HepG2 (cell line): ENCODE measurements around the gene ATP7A. TPM values are rescaled to one million over a fixed set of nuclear protein-coding genes. Genes with fewer than 3 reads are reported as not detected.

Experiments
- ATAC-seq: fragments of 200-7000 bp; cut with Tn5 transposase; 3 replicates; pipeline ENCODE4 v1.9.1; 2020; ENCODE audit warnings: mild to moderate bottlenecking, moderate library complexity
- BruUV-seq: library from RNA; stranded (reverse); fragments of 400-500 nt; replicated peaks from 2 replicates; lab custom pipeline; 2021; lab: Mats Ljungman, UMichigan
- CTCF ChIA-PET: fragments of 300-600 bp; formaldehyde crosslinking; extraction: SDS; loops from one replicate; lab custom pipeline; 2021; ENCODE audit warnings: low total read pairs, inconsistent platforms, low intra/inter-chr PET ratio; lab: Yijun Ruan, JAX
- POLR2A ChIA-PET: fragments of 350-600 bp; sonication (Branson Sonifier 250); formaldehyde crosslinking; loops from one replicate; lab custom pipeline; 2020; ENCODE audit warnings: antibody characterized with exemption, inconsistent platforms; lab: Yijun Ruan, JAX
- DNase-seq: peaks from one replicate; pipeline ENCODE4 v3.0.0-alpha.2; 2015; ENCODE audit warnings: low spot score
- FAIRE-seq: peaks from 3 replicates; lab custom pipeline; 2011; peaks lifted over from hg19 to GRCh38; lab: Jason Lieb, UNC
- H2AFZ ChIP-seq: one replicate; pipeline ENCODE4 v1.6.1; 2011; ENCODE audit warnings: low read length, inconsistent platforms
- H3K27ac ChIP-seq: fragments of 300-600 bp; 3 replicates; pipeline ENCODE4 v1.8.0; 2011; ENCODE audit warnings: mixed run types, mild to moderate bottlenecking, mixed read lengths, low read length, inconsistent platforms; ENCODE audit not compliant: insufficient read depth; ENCODE audit errors: extremely low read length
- H3K27me3 ChIP-seq, 2 experiments: fragments of 200-600 bp in 1 of 2; 2 replicates in 1 of 2; 3 replicates in 1 of 2; pipeline versions ENCODE4 v1.6.0 to v1.8.0; 2011; ENCODE audit warnings: low read length in 2 of 2, mild to moderate bottlenecking in 2 of 2, moderate library complexity in 2 of 2, inconsistent platforms in 1 of 2; ENCODE audit not compliant: insufficient read depth in 2 of 2, control insufficient read depth in 1 of 2
- H3K36me3 ChIP-seq, 2 experiments: fragments of 200-600 bp in 1 of 2; replicated peaks in 1 of 2; 2 replicates in 1 of 2; 3 replicates in 1 of 2; pipeline versions ENCODE4 v1.5.1 to v1.8.0; 2011; ENCODE audit warnings: low read length in 2 of 2, inconsistent platforms in 1 of 2; ENCODE audit not compliant: insufficient read depth in 2 of 2, control insufficient read depth in 1 of 2
- H3K4me1 ChIP-seq: 2 replicates; pipeline ENCODE4 v1.5.1; 2012; ENCODE audit warnings: low read length, inconsistent platforms; ENCODE audit not compliant: insufficient read depth
- H3K4me2 ChIP-seq: 2 replicates; pipeline ENCODE4 v1.6.0; 2011; ENCODE audit warnings: low read depth, low read length, inconsistent platforms
- H3K4me3 ChIP-seq, 3 experiments: fragments of 200-600 bp in 1 of 3; sonication (generic), shearing (Covaris generic) in 1 of 3; replicated peaks in 1 of 3; 2 replicates each; pipeline ENCODE4 v1.5.1; 2011 to 2016; ENCODE audit warnings: low read length in 3 of 3, inconsistent platforms in 2 of 3, low read depth in 2 of 3, mild to moderate bottlenecking in 2 of 3, control low read depth in 1 of 3, mixed read lengths in 1 of 3; ENCODE audit not compliant: insufficient read depth in 1 of 3
- H3K79me2 ChIP-seq: one replicate; pipeline ENCODE4 v1.6.1; 2011; ENCODE audit warnings: low read length, inconsistent platforms; ENCODE audit not compliant: insufficient read depth
- H3K9ac ChIP-seq: 2 replicates; pipeline ENCODE4 v1.6.0; 2011; ENCODE audit warnings: mild to moderate bottlenecking, low read depth, low read length, inconsistent platforms; ENCODE audit not compliant: insufficient read depth
- H3K9me3 ChIP-seq: 2 replicates; pipeline ENCODE4 v1.5.1; 2012; ENCODE audit warnings: mild to moderate bottlenecking, low read length
- H4K20me1 ChIP-seq: 2 replicates; pipeline ENCODE4 v1.6.0; 2011; ENCODE audit warnings: inconsistent platforms, mild to moderate bottlenecking, low read length, moderate library complexity; ENCODE audit not compliant: insufficient read depth
- FOXM1 ChIP-seq: sonication (generic); formaldehyde crosslinking; IDR thresholded peaks from 2 replicates; pipeline ENCODE4 v1.5.0; 2020; ENCODE audit warnings: missing genetic modification reagents
- MBNL3 ChIP-seq: fragments of 250-450 bp; sonication (Bioruptor Pico); conservative IDR thresholded peaks from 2 replicates; pipeline ENCODE4 v1.8.0; 2022; ENCODE audit warnings: mild to moderate bottlenecking, inconsistent platforms
- MTA3 ChIP-seq: sonication (generic); formaldehyde crosslinking; IDR thresholded peaks from 2 replicates; pipeline ENCODE4 v1.4.0; 2020; ENCODE audit warnings: missing genetic modification reagents
- SNAPC2 ChIP-seq: sonication (generic); formaldehyde crosslinking; IDR thresholded peaks from 2 replicates; pipeline ENCODE4 v1.8.1; 2022; ENCODE audit warnings: mild to moderate bottlenecking, missing genetic modification reagents
- TCF7L2 ChIP-seq: IDR thresholded peaks from 2 replicates; pipeline ENCODE4 v1.6.1; 2011; ENCODE audit warnings: mild to moderate bottlenecking, low read depth, low read length, moderate library complexity
- ZBTB3 ChIP-seq: sonication (generic); formaldehyde crosslinking; IDR thresholded peaks from 2 replicates; pipeline ENCODE4 v1.4.0; 2020; ENCODE audit warnings: low read depth, mild to moderate bottlenecking, moderate library complexity, missing genetic modification reagents, borderline replicate concordance
- ZNF33B ChIP-seq: sonication (generic); formaldehyde crosslinking; IDR thresholded peaks from 2 replicates; pipeline ENCODE4 v1.5.1; 2020; ENCODE audit warnings: mild to moderate bottlenecking, missing genetic modification reagents
- ZNF619 ChIP-seq: sonication (generic); formaldehyde crosslinking; IDR thresholded peaks from 2 replicates; pipeline ENCODE4 v1.4.0; 2020; ENCODE audit warnings: mild to moderate bottlenecking, missing genetic modification reagents
- WGBS: methylation state at CpG from one replicate; pipeline ENCODE4 v1.1.6; 2017; ENCODE audit warnings: low lambda C conversion rate; 5-methylcytosine and 5-hydroxymethylcytosine counted together
- in situ Hi-C: cut with HindIII; loops from 2 replicates; pipeline ENCODE4 v1.10.0; 2017; ENCODE audit warnings: low pct_unique_long_range_greater_than_20kb; ENCODE audit not compliant: extremely low pct_ligation_motif_present
- intact Hi-C: fragments of 100-400 bp; cut with micrococcal nuclease; formaldehyde crosslinking; loops from one replicate; pipeline ENCODE4 v1.10.0; 2022; ENCODE audit not compliant: unreplicated experiment
- polyA plus RNA-seq, 8 experiments: library from polyadenylated mRNA; depleted of rRNA in 3 of 8; stranded (reverse) in 7 of 8; unstranded in 1 of 8; fragments of >200 nt; fragmentation: Illumina TruSeq in 4 of 8; extraction: Trizol in 4 of 8; gene quantifications; 2 replicates each; pipeline versions ENCODE4 v1.2.1 to v1.2.3, GENCODE V29; 2011 to 2016; ENCODE audit warnings: low read depth in 4 of 8, missing spikeins in 1 of 8, mixed read lengths in 1 of 8; ENCODE audit not compliant: insufficient read depth in 1 of 8
- total RNA-seq, 5 experiments: library from RNA; depleted of rRNA; stranded (reverse); fragments of >200 nt; fragmentation: Illumina TruSeq; extraction: Trizol; gene quantifications; 2 replicates each; pipeline ENCODE4 v1.2.3, GENCODE V29; 2016; ENCODE audit warnings: low read depth in 1 of 5
- TF ChIP-seq, protein P1 (sequence below): sonication (generic); formaldehyde crosslinking; IDR thresholded peaks from 2 replicates; pipeline ENCODE4 v1.8.1; 2022; ENCODE audit warnings: low read depth, mild to moderate bottlenecking, missing genetic modification reagents

ATP7A gene
- total and polyA plus RNA-seq, 2 of the 13 experiments (the other 11 are each of a cell fraction or from before 2014, with no cell fraction given), result 1.7 to 4.7 TPM

DNA sequence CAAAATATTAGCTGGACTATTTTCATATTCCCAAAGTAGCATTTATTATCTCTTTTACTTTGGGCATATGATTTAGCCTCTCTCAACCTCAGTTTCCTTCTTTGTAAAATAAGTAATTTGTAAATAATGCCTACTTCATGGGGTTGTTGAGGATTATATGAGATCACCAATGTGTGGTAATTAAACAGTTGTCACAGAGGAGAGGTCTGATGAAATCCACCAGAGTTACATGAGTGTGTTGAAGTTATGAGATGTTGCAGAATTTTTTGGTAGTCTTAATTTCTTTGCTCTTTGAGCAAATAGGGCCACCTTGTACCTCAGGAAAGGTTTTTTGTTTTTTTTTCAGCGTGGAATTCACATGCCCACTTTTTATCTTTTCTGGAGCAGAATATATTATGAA, 9.8 kb upstream of the ATP7A start:
- H3K4me2 ChIP-seq, result peak overlapping the region; percentile 68
- CTCF ChIA-PET, result no interaction called here
- ATAC-seq (no peak), DNase-seq (no peak)
- in situ Hi-C loops, result loop anchor here (25.0 kb wide), 1 partner anchor 212 kb away; the partner anchor contains the start of gene PGK1
- BruUV-seq, result no TSS peak
- no peak for TF ChIP-seq SNAPC2
- TF ChIP-seq, protein P1, sequence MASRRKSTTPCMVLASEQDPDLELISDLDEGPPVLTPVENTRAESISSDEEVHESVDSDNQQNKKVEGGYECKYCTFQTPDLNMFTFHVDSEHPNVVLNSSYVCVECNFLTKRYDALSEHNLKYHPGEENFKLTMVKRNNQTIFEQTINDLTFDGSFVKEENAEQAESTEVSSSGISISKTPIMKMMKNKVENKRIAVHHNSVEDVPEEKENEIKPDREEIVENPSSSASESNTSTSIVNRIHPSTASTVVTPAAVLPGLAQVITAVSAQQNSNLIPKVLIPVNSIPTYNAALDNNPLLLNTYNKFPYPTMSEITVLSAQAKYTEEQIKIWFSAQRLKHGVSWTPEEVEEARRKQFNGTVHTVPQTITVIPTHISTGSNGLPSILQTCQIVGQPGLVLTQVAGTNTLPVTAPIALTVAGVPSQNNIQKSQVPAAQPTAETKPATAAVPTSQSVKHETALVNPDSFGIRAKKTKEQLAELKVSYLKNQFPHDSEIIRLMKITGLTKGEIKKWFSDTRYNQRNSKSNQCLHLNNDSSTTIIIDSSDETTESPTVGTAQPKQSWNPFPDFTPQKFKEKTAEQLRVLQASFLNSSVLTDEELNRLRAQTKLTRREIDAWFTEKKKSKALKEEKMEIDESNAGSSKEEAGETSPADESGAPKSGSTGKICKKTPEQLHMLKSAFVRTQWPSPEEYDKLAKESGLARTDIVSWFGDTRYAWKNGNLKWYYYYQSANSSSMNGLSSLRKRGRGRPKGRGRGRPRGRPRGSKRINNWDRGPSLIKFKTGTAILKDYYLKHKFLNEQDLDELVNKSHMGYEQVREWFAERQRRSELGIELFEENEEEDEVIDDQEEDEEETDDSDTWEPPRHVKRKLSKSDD (CRISPR knock-in tag), result no peak
- no peak for TF ChIP-seq MTA3 (CRISPR knock-in tag)
- TF ChIP-seq ZNF33B, result no peak
- no peak for TF ChIP-seq MBNL3
- TF ChIP-seq ZNF619 (CRISPR knock-in tag), result no peak
- TF ChIP-seq FOXM1 (CRISPR knock-in tag), result no peak
- TF ChIP-seq ZBTB3 (CRISPR knock-in tag), result no peak
- no peak for TF ChIP-seq TCF7L2
- TF ChIP-seq, all 625 proteins: peak for 0
- POLR2A ChIA-PET, result no interaction called here
- no peaks in the 10 kb centered on the region for H4K20me1 ChIP-seq
- peak overlapping the region; percentile 85 for H3K27ac ChIP-seq
- peak overlapping the region; percentile 67 to 78 (median 70) for H3K4me3 ChIP-seq
- H3K9me3 ChIP-seq, result no peaks in the 10 kb centered on the region
- no peaks in the 10 kb centered on the region; a peak in 1 of 5 replicates for H3K27me3 ChIP-seq
- peaks cover 15% of the 10 kb centered on the region; the same call in 1 of the 2 replicates for H3K4me1 ChIP-seq
- H2AFZ ChIP-seq, result no peak overlapping the region
- H3K79me2 ChIP-seq, result peaks cover 29% of the 10 kb centered on the region
- intact Hi-C loops, result no loop called here
- H3K36me3 ChIP-seq, result peaks cover 0 to 11% of the 10 kb centered on the region in 2 experiments; a peak in 1 of 5 replicates
- no peak for FAIRE-seq
- 0% methylated on average over 1 of the region's 1 CpG for WGBS
- peak overlapping the region; percentile 86 for H3K9ac ChIP-seq
